Measurements from ENCODE around the gene EFNA5.

EFNA5 gene

DNA sequence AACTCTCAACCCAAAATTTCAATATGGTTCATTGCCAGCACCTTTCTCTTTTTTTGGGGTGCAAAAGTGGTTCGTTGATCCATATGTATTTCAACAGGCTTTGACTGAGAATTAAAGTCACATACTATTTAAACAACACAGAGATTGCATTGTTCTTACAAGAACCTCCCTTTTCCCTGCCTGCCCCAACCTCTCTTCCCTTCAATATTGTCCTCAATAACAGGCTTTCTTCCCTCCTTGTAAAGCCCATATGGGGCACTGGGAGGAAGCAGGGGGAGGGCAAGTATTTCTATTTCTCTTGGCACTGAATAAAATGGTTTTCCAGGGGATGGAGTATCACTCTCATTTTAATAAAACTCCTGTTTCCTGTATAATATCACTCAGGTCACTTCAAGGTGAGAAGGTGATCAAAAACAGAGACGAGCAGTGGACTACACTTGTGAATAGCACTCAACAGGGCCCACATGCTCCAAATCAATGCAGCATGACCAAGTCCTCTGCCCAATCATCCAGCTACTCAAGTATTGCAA lies 65.1 kb downstream of the EFNA5 start:
- no peak for DNase-seq (ENCODE audit: low read depth)
- TF ChIP-seq CTCF (IDR thresholded peaks at IDR 0.05; ENCODE audit: low read depth, low read length, missing control alignments) = no peak
- H3K4me3 ChIP-seq (ENCODE audit: low read depth, low read length) = no peak overlapping the region

- TF ChIP-seq CTCF (IDR thresholded peaks at IDR 0.05; ENCODE audit: low read depth, low read length, missing control alignments) = no peak
- H3K4me3 ChIP-seq (ENCODE audit: low read depth, low read length) = no peak overlapping the region
- no peak for DNase-seq (ENCODE audit: low read depth)
These were observed 65.7 kb downstream of the EFNA5 start for GRCh38 chr5:107604990-107605389.

DNA sequence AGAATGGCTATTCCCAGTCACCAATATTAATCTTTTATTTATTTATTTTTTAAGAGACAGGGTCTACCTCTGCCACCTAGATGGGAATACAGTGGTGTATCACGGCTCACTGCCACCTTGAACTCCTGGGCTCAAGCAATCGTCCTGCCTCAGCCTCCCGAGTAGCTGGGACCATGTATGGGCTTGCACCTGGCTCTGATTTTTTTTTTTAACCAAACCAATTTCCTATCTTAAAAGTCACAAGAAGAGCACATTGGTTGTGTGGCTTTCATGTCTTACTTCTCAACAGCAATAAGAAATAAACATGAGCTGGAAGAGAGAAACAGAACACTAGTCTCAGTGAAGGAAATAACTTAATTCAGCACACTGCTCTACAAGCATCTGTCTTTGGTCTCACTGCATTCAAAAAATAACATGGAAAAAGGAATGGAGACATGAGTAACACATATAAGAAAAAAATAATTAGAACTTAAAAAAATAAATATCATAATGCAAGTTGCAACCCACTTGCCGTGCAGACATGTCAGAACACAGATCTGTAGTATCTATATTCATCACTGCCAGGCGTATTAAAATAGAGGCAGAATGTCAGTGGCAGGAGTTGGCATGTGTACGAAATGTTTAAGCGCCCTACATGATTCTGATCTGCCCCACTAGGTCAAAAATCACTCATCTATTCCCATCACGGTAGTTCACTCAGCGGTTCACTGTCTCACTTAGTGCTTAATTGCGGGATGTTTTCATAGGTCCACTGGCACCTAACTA lies 66.4 kb downstream of the EFNA5 start:
- DNase-seq (ENCODE audit: low read depth) = no peak
- H3K4me3 ChIP-seq (ENCODE audit: low read depth, low read length) = no peak overlapping the region
- no peak for TF ChIP-seq CTCF (IDR thresholded peaks at IDR 0.05; ENCODE audit: low read depth, low read length, missing control alignments)

- no peak overlapping the region for H3K4me3 ChIP-seq (ENCODE audit: low read depth, low read length)
- DNase-seq (ENCODE audit: low read depth) = no peak
- TF ChIP-seq CTCF (IDR thresholded peaks at IDR 0.05; ENCODE audit: low read depth, low read length, missing control alignments) = no peak
These were observed 67.4 kb downstream of the EFNA5 start for GRCh38 chr5:107603349-107603748.

DNA sequence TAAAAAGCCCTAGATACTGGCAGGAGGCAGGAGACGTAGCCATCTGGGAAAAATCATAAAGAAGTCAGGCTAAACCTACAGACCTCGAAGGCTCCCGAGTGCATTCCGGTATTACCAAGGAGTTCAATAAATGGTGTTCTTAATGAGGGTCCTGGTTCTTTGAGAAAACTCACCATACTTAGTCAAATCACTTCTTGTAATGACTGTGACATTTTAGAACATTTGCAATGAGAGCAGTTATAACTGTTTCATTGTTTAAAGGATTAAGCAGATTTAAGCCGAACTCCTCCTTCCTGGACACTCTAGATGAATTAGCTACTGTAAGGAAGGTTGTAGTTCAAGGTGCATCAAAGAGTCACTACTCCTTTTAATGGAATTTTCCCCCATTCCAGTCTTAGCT lies 67.8 kb downstream of the EFNA5 start:
- H3K4me3 ChIP-seq (ENCODE audit: low read depth, low read length) = no peak overlapping the region
- DNase-seq (ENCODE audit: low read depth) = no peak
- TF ChIP-seq CTCF (IDR thresholded peaks at IDR 0.05; ENCODE audit: low read depth, low read length, missing control alignments) = no peak

DNA sequence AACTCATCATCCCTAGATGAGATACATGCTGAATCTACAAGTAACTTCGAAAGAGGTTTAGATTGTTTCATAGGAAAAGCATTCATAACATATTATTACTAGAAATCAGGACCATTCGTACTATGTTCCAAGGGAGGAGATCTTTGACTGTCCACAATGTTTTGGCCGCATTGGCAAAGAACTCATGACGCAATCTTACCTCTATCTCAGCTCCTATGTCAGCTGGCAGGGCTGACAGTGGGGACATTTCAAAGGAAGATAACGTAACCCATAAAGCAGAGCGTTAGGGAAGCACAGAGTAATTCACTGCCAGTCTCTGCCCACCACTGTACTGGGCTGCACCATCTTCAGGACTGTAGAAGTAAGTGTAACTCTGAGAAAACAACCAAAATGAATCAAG lies 69.7 kb downstream of the EFNA5 start:
- no peak overlapping the region for H3K4me3 ChIP-seq (ENCODE audit: low read depth, low read length)
- no peak for DNase-seq (ENCODE audit: low read depth)
- TF ChIP-seq CTCF (IDR thresholded peaks at IDR 0.05; ENCODE audit: low read depth, low read length, missing control alignments) = no peak

GRCh38 chr5:107598958-107599357 lies 71.8 kb downstream of the EFNA5 start:
- H3K4me3 ChIP-seq (ENCODE audit: low read depth, low read length) = no peak overlapping the region
- DNase-seq (ENCODE audit: low read depth) = no peak
- no peak for TF ChIP-seq CTCF (IDR thresholded peaks at IDR 0.05; ENCODE audit: low read depth, low read length, missing control alignments)

Data from GM12864 (cell line).